Left lung (tissue), 10 donors: Measurements from ENCODE around the gene ACADL. TPM values are rescaled to one million over a fixed set of nuclear protein-coding genes. Genes with fewer than 3 reads are reported as not detected.

Experiments used
- ATAC-seq: fragments of 200-7000 bp; cut with Tn5 transposase; one replicate; pipeline ENCODE4 v1.9.1; 2020; ENCODE audit warnings: moderate library complexity
- DNase-seq, 4 donors: peaks; one replicate each; pipeline ENCODE4 v3.0.0-alpha.2; 2013 to 2020
- H3K27ac ChIP-seq, 2 donors: fragments of 200-600 bp; sonication (generic) in 1 of 2; one replicate each; pipeline versions ENCODE4 v1.5.0 to v1.8.0; 2020 to 2021
- H3K27me3 ChIP-seq, 2 donors: fragments of 200-600 bp; sonication (generic) in 1 of 2; one replicate each; pipeline versions ENCODE4 v1.5.0 to v1.8.0; 2020 to 2021
- H3K36me3 ChIP-seq, 2 donors: fragments of 200-600 bp; sonication (generic) in 1 of 2; one replicate each; pipeline versions ENCODE4 v1.5.0 to v1.8.0; 2020 to 2021
- H3K4me1 ChIP-seq, 2 donors: fragments of 200-600 bp; one replicate each; pipeline ENCODE4 v1.8.0; 2021
- H3K4me3 ChIP-seq, 2 donors: fragments of 200-600 bp; sonication (generic) in 1 of 2; one replicate each; pipeline versions ENCODE4 v1.5.0 to v1.8.0; 2020 to 2021; ENCODE audit warnings: mild to moderate bottlenecking in 1 of 2
- H3K9me3 ChIP-seq, 2 donors: fragments of 200-600 bp; sonication (generic) in 1 of 2; one replicate each; pipeline versions ENCODE4 v1.5.0 to v1.8.0; 2020 to 2021
- intact Hi-C, 2 donors: fragments of 100-400 bp; cut with DNase I; formaldehyde crosslinking; loops; one replicate each; pipeline versions ENCODE4 v1.11.2 to v1.14.2; 2022
- polyA plus RNA-seq, 6 donors: library from polyadenylated mRNA; unstranded; fragments of 120-200 nt; gene quantifications; one replicate each; pipeline ENCODE4 v1.2.1, GENCODE V29; 2013; ENCODE audit not compliant: insufficient read length in 6 of 6
- total RNA-seq, 2 donors: library from RNA; stranded (reverse); fragmentation: NEBNext Ultra II Directional; extraction: Animal tissue kit (Norgen Biotek cat#: 25700); gene quantifications; one replicate each; pipeline ENCODE4 v1.2.1, GENCODE V29; 2021
- TF ChIP-seq, protein P1 (sequence below), 2 donors: fragments of 200-600 bp; sonication (generic) in 1 of 2; IDR thresholded peaks; one replicate each; pipeline versions ENCODE4 v1.5.0 to v1.8.0; 2021; ENCODE audit warnings: antibody characterized with exemption in 2 of 2
- donor health status: DM: no; HTN: yes; CAD: no.
- donor health status: DM: no; HTN: no; CAD: no.

ACADL gene
- total and polyA plus RNA-seq, 8 donors: 14.6 to 32.9 (median 18.8) TPM

DNA sequence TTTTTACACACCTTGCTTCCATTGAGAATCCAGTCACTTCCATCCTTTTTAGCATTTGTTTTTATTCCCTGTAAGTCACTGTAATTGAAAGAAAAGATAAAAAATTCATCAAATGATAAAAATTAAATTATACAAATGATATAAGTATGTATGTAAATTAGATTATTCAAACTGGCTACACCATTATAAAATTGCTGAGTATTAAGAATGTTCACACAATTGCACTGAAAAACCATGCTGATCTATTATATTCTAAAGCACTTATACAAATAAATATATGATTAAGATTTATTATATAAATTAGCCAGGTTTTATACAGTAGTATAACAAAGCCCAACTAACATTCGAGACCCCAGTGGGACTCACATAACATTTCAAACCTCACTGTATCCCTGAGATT, 15.1 kb downstream of the ACADL start:
- DNase-seq: no peak
- Histone ChIP-seq H3K27ac (no peak overlapping the region), H3K9me3 (no peaks in the 10 kb centered on the region), H3K36me3 (no peaks in the 10 kb centered on the region), H3K4me1 (no peaks in the 10 kb centered on the region), H3K27me3 (no peaks in the 10 kb centered on the region), H3K4me3 (no peak overlapping the region)
- intact Hi-C loops: no loop called here
- TF ChIP-seq, protein P1, sequence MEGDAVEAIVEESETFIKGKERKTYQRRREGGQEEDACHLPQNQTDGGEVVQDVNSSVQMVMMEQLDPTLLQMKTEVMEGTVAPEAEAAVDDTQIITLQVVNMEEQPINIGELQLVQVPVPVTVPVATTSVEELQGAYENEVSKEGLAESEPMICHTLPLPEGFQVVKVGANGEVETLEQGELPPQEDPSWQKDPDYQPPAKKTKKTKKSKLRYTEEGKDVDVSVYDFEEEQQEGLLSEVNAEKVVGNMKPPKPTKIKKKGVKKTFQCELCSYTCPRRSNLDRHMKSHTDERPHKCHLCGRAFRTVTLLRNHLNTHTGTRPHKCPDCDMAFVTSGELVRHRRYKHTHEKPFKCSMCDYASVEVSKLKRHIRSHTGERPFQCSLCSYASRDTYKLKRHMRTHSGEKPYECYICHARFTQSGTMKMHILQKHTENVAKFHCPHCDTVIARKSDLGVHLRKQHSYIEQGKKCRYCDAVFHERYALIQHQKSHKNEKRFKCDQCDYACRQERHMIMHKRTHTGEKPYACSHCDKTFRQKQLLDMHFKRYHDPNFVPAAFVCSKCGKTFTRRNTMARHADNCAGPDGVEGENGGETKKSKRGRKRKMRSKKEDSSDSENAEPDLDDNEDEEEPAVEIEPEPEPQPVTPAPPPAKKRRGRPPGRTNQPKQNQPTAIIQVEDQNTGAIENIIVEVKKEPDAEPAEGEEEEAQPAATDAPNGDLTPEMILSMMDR (IDR thresholded peaks at IDR 0.05): no peak
- no peak for ATAC-seq

GRCh38 chr2:210207929-210208328, 17.3 kb downstream of the ACADL start:
- Histone ChIP-seq H3K27me3 (no peaks in the 10 kb centered on the region), H3K4me1 (no peaks in the 10 kb centered on the region), H3K36me3 (no peaks in the 10 kb centered on the region), H3K4me3 (no peak overlapping the region), H3K27ac (no peak overlapping the region), H3K9me3 (no peaks in the 10 kb centered on the region)
- ATAC-seq (no peak), DNase-seq (no peak)
- intact Hi-C loops: no loop called here
- TF ChIP-seq, protein P1 (IDR thresholded peaks at IDR 0.05): no peak

DNA sequence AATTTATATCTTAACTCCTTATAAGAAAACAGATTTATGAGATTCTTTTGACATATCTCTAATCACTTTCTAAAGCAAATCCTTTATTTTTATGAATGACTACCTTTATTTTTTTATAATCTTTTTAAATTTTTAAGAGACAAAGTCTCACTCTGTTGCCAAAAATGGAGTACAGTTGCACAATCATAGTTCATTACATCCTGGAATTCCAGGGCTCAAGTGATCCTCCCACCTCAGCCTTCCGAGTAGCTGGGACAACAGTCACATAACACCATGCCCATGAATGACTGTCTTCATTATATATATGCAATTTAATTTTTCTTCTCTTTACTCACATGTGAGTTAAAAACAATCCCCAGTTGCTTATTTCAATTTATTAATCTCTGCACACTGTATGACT, 21.7 kb downstream of the ACADL start:
- intact Hi-C loops: no loop called here
- peaks cover 0 to 1% of the 10 kb centered on the region in 2 donors for H3K4me1 ChIP-seq
- H3K27me3 ChIP-seq: no peaks in the 10 kb centered on the region
- TF ChIP-seq, protein P1 (IDR thresholded peaks at IDR 0.05): no peak
- no peaks in the 10 kb centered on the region for H3K9me3 ChIP-seq
- H3K4me3 ChIP-seq: no peak overlapping the region
- no peak overlapping the region for H3K27ac ChIP-seq
- no peak for DNase-seq
- ATAC-seq: peak; percentile 31
- no peaks in the 10 kb centered on the region for H3K36me3 ChIP-seq

DNA sequence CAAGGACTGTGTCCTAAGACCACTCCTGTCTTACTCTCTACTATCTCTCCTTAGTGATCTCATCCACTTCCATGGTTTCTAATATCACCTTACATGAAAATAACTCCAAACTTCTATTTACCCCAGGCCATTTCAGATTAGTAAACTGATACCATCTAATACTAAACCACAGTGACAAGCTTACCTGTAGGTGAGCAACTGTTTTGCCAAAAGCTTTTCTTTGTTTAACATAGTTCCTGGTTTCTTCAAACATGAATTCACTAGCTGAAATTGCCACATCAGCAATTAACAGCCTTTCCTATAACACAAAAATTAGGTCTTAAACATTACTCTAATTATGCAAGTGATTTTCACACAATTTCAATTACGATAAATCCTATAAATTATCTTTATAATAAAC, 22.1 kb downstream of the ACADL start:
- DNase-seq (no peak), ATAC-seq (no peak)
- Histone ChIP-seq H3K4me3 (no peak overlapping the region), H3K9me3 (no peaks in the 10 kb centered on the region), H3K27me3 (no peaks in the 10 kb centered on the region), H3K4me1 (peaks cover 0 to 5% of the 10 kb centered on the region in 2 donors), H3K36me3 (no peaks in the 10 kb centered on the region), H3K27ac (no peak overlapping the region)
- intact Hi-C loops: no loop called here
- TF ChIP-seq, protein P1 (IDR thresholded peaks at IDR 0.05): no peak

GRCh38 chr2:210199854-210200253, 25.4 kb downstream of the ACADL start:
- Histone ChIP-seq H3K4me1 (peaks cover 0 to 11% of the 10 kb centered on the region in 2 donors), H3K36me3 (no peaks in the 10 kb centered on the region), H3K27me3 (no peaks in the 10 kb centered on the region), H3K4me3 (no peak overlapping the region), H3K9me3 (no peaks in the 10 kb centered on the region), H3K27ac (peak overlapping the region; percentile 9 to 39)
- TF ChIP-seq, protein P1 (IDR thresholded peaks at IDR 0.05): no peak
- ATAC-seq: peak; percentile 81
- no peak for DNase-seq
- intact Hi-C loops: loop anchor here in 1 of 2 donors (5.0 to 10.0 kb wide), 2 partner anchors 125 to 223 kb away; no protein-coding TSS in a partner anchor
